ENCODE results near the gene SLAMF1.
"Not testable (repeated sequence)": the region's sequence is repeated elsewhere in the genome, so short reads cannot be mapped to it uniquely, and the experiment has no call there.

The SLAMF1 gene

DNA sequence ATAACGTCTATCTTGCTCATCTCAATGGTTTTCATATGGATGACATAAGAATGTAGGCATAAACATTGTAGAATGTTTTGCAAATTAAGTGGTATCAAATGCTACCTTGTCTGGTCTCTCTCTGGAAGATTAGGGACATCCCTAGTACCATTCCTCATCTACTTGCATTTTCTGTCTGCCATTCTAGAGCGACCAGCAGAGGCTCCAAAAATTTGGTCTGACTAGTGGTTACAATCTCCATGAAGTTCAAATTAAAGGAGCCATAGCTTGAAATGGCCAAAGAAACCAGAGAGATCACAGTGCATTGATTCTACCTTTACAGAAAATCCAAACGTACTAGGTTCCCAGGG lies 68.7 kb downstream of the SLAMF1 start:
- Histone ChIP-seq H3K27me3 (ENCODE audit: control insufficient read depth, insufficient read depth, low read length) (no peaks in the 10 kb centered on the region), H3K9me3 (ENCODE audit: control insufficient read depth, insufficient read depth, low read length) (no peaks in the 10 kb centered on the region), H3K4me1 (ENCODE audit: control insufficient read depth, insufficient read depth, low read length) (no peaks in the 10 kb centered on the region), H3K9ac (ENCODE audit: low read depth, low read length) (no peak overlapping the region), H3K4me3 (ENCODE audit: low read depth, low read length) (no peak overlapping the region), H3K36me3 (ENCODE audit: control insufficient read depth, insufficient read depth, low read length) (no peaks in the 10 kb centered on the region)

DNA sequence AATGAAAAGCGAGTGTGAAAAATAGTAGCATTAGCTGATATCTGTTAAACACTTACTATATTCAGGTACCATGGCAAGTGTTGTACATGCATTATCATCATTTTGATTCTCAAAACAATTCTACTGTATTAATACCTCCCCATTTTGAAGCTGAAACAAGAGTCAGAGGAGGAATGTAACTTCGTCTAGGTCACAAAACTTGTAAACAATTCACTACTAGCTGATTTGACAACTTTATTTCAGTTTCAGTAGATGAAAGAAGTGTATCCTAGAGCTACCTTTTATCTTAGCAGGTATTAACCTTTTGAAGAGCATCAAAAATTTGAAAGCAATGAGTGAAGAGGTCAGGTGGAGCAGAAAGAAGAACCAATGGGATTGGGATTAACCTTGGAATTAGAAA lies 69.2 kb downstream of the SLAMF1 start:
- Histone ChIP-seq H3K27me3 (ENCODE audit: control insufficient read depth, insufficient read depth, low read length) (no peaks in the 10 kb centered on the region), H3K36me3 (ENCODE audit: control insufficient read depth, insufficient read depth, low read length) (no peaks in the 10 kb centered on the region), H3K9me3 (ENCODE audit: control insufficient read depth, insufficient read depth, low read length) (no peaks in the 10 kb centered on the region), H3K4me1 (ENCODE audit: control insufficient read depth, insufficient read depth, low read length) (no peaks in the 10 kb centered on the region), H3K9ac (ENCODE audit: low read depth, low read length) (no peak overlapping the region), H3K4me3 (ENCODE audit: low read depth, low read length) (no peak overlapping the region)

DNA sequence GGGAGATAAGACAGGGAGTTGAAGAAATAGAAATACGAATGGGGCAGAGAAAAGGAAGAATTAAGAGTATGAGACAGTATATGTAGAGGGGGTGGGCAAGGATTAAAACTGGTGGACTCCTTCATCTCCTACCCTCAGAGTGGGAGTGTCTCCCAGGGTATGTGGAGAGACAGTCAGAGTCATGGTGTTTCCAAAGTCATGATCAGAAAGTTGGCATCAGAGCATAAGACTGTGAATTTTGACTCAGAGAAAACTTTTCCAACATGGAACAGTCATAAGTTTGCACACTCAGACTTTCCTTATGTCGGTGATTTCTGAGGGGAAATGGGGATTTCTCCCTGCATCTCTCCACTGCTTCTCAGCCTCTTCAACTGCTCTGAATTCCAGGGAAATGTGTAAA lies 70.0 kb downstream of the SLAMF1 start:
- no peaks in the 10 kb centered on the region for H3K4me1 ChIP-seq (ENCODE audit: control insufficient read depth, insufficient read depth, low read length)
- H3K9me3 ChIP-seq (ENCODE audit: control insufficient read depth, insufficient read depth, low read length), result no peaks in the 10 kb centered on the region
- no peaks in the 10 kb centered on the region for H3K27me3 ChIP-seq (ENCODE audit: control insufficient read depth, insufficient read depth, low read length)
- H3K4me3 ChIP-seq (ENCODE audit: low read depth, low read length), result no peak overlapping the region
- H3K36me3 ChIP-seq (ENCODE audit: control insufficient read depth, insufficient read depth, low read length), result no peaks in the 10 kb centered on the region
- H3K9ac ChIP-seq (ENCODE audit: low read depth, low read length), result no peak overlapping the region

DNA sequence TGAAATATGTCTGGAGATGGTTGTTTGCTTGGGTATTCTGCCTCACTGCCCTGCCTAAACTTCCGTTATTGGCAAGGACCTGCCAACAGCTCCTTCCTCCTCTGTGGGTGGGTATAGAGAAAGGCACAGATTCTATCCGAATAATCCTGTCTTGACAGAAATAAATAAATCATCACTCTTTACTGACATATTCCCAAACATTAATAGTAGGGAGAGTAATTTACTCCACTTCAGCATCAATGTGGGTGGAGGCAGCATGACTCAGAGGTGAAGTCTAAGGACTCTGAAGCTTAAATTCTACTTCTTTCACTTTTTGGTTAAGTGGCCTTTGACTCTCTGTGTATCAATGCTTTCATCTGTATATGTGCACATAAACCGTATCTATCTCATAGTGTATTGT lies 70.5 kb downstream of the SLAMF1 start:
- no peaks in the 10 kb centered on the region for H3K4me1 ChIP-seq (ENCODE audit: control insufficient read depth, insufficient read depth, low read length)
- H3K36me3 ChIP-seq (ENCODE audit: control insufficient read depth, insufficient read depth, low read length), result no peaks in the 10 kb centered on the region
- no peaks in the 10 kb centered on the region for H3K27me3 ChIP-seq (ENCODE audit: control insufficient read depth, insufficient read depth, low read length)
- H3K9ac ChIP-seq (ENCODE audit: low read depth, low read length), result no peak overlapping the region
- no peaks in the 10 kb centered on the region for H3K9me3 ChIP-seq (ENCODE audit: control insufficient read depth, insufficient read depth, low read length)
- no peak overlapping the region for H3K4me3 ChIP-seq (ENCODE audit: low read depth, low read length)

DNA sequence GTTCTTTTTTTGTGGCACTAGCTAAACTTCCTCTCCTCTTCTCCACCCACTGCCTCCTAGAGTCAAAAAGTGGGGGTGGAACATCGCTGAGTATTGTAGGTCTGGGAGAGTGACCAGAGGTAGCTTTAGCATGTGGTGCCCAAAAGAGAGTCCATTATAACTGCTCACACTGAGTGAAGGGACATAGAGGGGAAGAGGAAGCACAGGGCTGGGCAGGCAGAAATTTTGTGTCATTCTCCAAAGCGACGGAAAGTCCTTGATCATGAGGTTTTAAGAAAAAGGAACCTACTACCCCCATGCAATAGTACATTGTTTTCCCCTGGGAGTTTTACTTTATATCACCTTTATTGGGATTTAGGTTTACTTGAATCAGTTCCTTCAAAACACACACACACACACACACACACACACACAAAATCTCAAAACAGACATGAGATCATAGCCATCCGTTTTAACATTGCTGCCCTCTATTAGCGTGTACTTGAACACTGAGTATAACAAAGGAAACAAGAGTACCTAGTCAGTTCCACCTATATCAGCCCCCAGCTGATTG lies 71.7 kb downstream of the SLAMF1 start:
- Histone ChIP-seq H3K9me3 (ENCODE audit: control insufficient read depth, insufficient read depth, low read length) (no peaks in the 10 kb centered on the region), H3K4me1 (ENCODE audit: control insufficient read depth, insufficient read depth, low read length) (no peaks in the 10 kb centered on the region), H3K4me3 (ENCODE audit: low read depth, low read length) (no peak overlapping the region), H3K9ac (ENCODE audit: low read depth, low read length) (no peak overlapping the region), H3K36me3 (ENCODE audit: control insufficient read depth, insufficient read depth, low read length) (no peaks in the 10 kb centered on the region), H3K27me3 (ENCODE audit: control insufficient read depth, insufficient read depth, low read length) (no peaks in the 10 kb centered on the region)

DNA sequence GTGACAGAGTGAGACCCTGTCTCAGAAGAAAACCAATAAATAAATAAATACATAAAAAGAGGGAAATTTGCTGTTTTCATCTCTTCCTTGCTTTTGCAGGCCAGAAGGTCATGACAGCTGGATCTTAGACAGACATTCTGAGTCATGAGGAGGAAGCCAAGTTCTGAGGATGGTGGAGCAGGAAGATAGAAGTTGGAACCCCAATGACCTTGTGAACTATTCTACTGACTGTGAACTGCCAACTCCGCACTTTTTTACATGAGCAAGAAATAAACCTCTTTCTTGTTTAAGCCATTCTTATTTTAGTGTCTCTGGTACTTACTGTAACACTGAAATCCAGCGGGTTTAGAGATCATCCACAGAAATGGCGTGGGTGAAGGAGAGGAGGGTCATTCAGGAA lies 76.0 kb downstream of the SLAMF1 start:
- no peaks in the 10 kb centered on the region for H3K4me1 ChIP-seq (ENCODE audit: control insufficient read depth, insufficient read depth, low read length)
- no peaks in the 10 kb centered on the region for H3K27me3 ChIP-seq (ENCODE audit: control insufficient read depth, insufficient read depth, low read length)
- H3K9ac ChIP-seq (ENCODE audit: low read depth, low read length), result no peak overlapping the region
- no peaks in the 10 kb centered on the region for H3K9me3 ChIP-seq (ENCODE audit: control insufficient read depth, insufficient read depth, low read length)
- no peak overlapping the region for H3K4me3 ChIP-seq (ENCODE audit: low read depth, low read length)
- no peaks in the 10 kb centered on the region for H3K36me3 ChIP-seq (ENCODE audit: control insufficient read depth, insufficient read depth, low read length)

DNA sequence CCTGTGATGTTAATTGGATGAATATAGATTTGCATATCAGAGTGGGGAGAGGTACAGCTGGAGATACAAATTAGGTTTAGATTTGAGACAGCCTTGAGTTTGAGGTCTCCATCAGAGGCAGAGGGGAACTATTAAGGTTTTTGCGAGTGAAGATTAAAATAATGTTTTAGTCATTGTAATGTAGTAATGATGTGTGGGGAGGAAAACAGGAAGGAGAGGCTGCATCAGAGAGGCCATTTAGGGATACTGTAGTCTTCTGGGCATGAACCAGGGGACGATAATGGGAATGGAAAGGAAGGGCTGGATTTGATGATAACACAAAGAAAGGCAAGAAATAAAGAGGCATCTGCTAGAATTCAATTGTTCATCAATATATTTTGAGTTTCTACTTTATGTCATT lies 77.0 kb downstream of the SLAMF1 start:
- no peaks in the 10 kb centered on the region for H3K36me3 ChIP-seq (ENCODE audit: control insufficient read depth, insufficient read depth, low read length)
- no peaks in the 10 kb centered on the region for H3K9me3 ChIP-seq (ENCODE audit: control insufficient read depth, insufficient read depth, low read length)
- no peak overlapping the region for H3K9ac ChIP-seq (ENCODE audit: low read depth, low read length)
- H3K4me1 ChIP-seq (ENCODE audit: control insufficient read depth, insufficient read depth, low read length), result no peaks in the 10 kb centered on the region
- no peak overlapping the region for H3K4me3 ChIP-seq (ENCODE audit: low read depth, low read length)
- H3K27me3 ChIP-seq (ENCODE audit: control insufficient read depth, insufficient read depth, low read length), result no peaks in the 10 kb centered on the region

DNA sequence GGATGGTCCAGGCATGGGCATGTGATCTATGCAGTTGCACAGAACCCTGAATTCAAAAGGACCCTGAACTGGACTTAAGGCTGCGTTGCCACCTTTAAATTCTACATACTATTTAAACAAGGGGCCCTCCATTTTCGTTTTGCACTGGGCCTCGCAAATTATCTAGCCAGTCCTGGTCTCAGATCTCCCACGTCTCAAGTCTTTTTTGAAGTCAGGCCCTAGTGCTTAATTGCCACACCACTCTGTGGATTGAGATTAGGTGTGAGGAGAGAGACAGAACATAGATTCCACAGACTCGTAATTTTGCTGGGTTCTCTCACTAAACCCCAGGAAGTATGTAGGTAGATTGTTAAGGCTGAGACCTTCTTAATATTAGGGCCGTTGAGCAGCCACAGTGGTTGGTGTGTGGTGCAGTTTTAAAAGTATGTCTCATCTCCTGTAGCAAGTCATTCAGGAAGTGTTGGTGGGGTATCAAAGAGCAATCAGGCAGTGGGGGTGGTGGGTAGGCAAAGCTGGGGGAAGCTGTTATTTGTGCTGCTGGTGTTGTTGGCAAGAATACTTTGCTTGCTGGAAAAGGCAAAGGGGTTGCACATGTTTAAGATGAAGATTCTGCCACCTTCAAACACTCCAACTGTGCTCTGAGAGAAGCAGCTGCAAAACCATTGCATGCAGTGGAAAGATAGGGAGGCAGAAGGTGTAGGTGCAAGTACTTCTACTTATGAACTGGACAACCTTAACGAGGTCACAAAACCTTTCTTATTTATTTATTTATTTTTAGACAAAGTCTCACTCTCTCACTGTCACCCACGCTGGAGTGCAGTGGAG lies 78.8 kb downstream of the SLAMF1 start:
- H3K4me1 ChIP-seq (ENCODE audit: control insufficient read depth, insufficient read depth, low read length), result no peaks in the 10 kb centered on the region
- no peaks in the 10 kb centered on the region for H3K27me3 ChIP-seq (ENCODE audit: control insufficient read depth, insufficient read depth, low read length)
- H3K9me3 ChIP-seq (ENCODE audit: control insufficient read depth, insufficient read depth, low read length), result no peaks in the 10 kb centered on the region
- no peak overlapping the region for H3K9ac ChIP-seq (ENCODE audit: low read depth, low read length)
- no peaks in the 10 kb centered on the region for H3K36me3 ChIP-seq (ENCODE audit: control insufficient read depth, insufficient read depth, low read length)
- H3K4me3 ChIP-seq (ENCODE audit: low read depth, low read length), result no peak overlapping the region

DNA sequence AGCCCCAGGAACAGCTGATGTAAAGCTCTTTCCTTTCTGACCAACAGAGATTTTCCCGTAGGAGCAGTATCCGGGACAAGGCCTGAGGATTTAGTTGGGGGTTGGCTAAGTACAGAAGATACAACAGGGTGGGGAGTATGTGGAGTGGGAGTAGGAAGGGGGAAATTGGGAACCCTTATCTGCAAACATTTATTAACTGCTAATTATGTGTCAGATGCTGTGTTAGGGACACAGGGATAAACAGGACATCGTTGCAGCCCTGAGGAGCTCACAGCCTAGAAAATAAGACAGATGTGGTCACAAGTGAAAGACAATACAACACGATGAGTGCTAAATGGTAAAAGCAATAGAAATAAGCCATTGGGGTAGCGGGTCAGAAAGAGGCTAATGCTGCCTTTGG lies 79.5 kb downstream of the SLAMF1 start:
- no peaks in the 10 kb centered on the region for H3K4me1 ChIP-seq (ENCODE audit: control insufficient read depth, insufficient read depth, low read length)
- no peak overlapping the region for H3K9ac ChIP-seq (ENCODE audit: low read depth, low read length)
- no peaks in the 10 kb centered on the region for H3K27me3 ChIP-seq (ENCODE audit: control insufficient read depth, insufficient read depth, low read length)
- H3K4me3 ChIP-seq (ENCODE audit: low read depth, low read length), result no peak overlapping the region
- no peaks in the 10 kb centered on the region for H3K9me3 ChIP-seq (ENCODE audit: control insufficient read depth, insufficient read depth, low read length)
- no peaks in the 10 kb centered on the region for H3K36me3 ChIP-seq (ENCODE audit: control insufficient read depth, insufficient read depth, low read length)

DNA sequence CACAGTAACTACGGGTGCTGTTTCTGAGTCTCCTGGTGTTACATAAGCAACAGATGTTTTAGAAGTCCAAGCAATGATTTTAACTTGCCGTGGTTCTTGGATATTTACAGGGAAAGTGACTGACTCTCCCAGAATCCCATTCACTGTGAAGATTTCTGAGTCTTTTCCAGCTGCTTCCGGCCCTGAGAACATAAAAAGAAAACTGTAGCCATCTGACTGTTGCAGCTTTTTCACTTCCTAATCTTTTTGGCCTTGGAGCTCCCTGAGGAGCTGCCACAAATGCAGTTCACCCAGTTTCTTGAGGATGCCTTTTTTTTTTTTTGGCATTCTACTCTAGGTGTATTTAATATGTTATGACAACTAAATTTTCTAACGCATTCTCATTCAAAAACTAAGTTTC lies 81.3 kb downstream of the SLAMF1 start:
- Histone ChIP-seq H3K4me1 (ENCODE audit: control insufficient read depth, insufficient read depth, low read length) (no peaks in the 10 kb centered on the region), H3K4me3 (ENCODE audit: low read depth, low read length) (no peak overlapping the region), H3K27me3 (ENCODE audit: control insufficient read depth, insufficient read depth, low read length) (no peaks in the 10 kb centered on the region), H3K9me3 (ENCODE audit: control insufficient read depth, insufficient read depth, low read length) (no peaks in the 10 kb centered on the region), H3K36me3 (ENCODE audit: control insufficient read depth, insufficient read depth, low read length) (no peaks in the 10 kb centered on the region), H3K9ac (ENCODE audit: low read depth, low read length) (no peak overlapping the region)

DNA sequence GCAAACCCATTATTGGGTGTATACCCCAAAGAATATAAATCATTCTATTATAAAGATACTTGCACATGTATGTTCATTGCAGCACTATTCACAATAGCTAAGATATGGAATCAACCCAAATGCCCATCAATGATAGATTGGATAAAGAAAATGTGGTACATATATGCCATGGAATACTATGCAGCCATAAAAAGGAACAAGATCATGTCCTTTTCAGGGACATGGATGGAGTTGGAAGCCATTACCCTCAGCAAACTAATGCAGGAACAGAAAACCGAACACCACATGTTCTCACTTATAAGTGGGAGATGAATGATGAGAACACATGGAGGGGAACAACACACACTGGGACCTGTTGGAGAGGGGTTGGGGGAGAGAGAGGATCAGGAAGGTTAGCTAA lies 83.6 kb downstream of the SLAMF1 start:
- not testable (repeated sequence) for H3K9ac ChIP-seq (ENCODE audit: low read depth, low read length); H3K9me3 ChIP-seq (ENCODE audit: control insufficient read depth, insufficient read depth, low read length); H3K27me3 ChIP-seq (ENCODE audit: control insufficient read depth, insufficient read depth, low read length); H3K36me3 ChIP-seq (ENCODE audit: control insufficient read depth, insufficient read depth, low read length); H3K4me3 ChIP-seq (ENCODE audit: low read depth, low read length); H3K4me1 ChIP-seq (ENCODE audit: control insufficient read depth, insufficient read depth, low read length)

DNA sequence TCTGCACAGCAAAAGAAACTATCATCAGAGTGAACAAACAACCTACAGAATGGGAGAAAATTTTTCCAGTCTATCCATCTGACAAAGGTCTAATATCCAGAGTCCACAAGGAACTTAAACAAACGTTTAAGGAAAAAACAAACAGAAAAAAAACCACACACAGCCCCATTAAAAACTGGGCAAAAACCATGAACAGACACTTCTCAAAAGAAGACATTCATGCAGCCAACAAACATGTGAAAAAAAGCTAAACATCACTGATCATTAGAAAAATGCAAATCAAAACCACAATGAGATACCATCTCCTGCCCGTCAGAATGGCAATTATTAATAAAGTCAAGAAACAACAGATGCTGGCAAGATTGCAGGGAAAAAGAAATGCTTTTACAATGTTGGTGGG lies 84.1 kb downstream of the SLAMF1 start:
- not testable (repeated sequence) for H3K4me1 ChIP-seq (ENCODE audit: control insufficient read depth, insufficient read depth, low read length); H3K9ac ChIP-seq (ENCODE audit: low read depth, low read length); H3K27me3 ChIP-seq (ENCODE audit: control insufficient read depth, insufficient read depth, low read length); H3K4me3 ChIP-seq (ENCODE audit: low read depth, low read length); H3K36me3 ChIP-seq (ENCODE audit: control insufficient read depth, insufficient read depth, low read length); H3K9me3 ChIP-seq (ENCODE audit: control insufficient read depth, insufficient read depth, low read length)
